Measurements from ENCODE around the gene ANKS1B.

ANKS1B gene

GRCh38 chr12:99479149-99479548 lies 505.6 kb downstream of the ANKS1B start:
- Mint-ChIP-seq H3K36me3 (ENCODE audit: low read depth) (no peaks in the 10 kb centered on the region), H3K4me1 (ENCODE audit: low read depth) (no peaks in the 10 kb centered on the region), H3K4me3 (no peak overlapping the region), H3K27me3 (no peaks in the 10 kb centered on the region), H3K9me3 (peaks cover 15% of the 10 kb centered on the region), H3K27ac (no peak overlapping the region)
- intact Hi-C loops (cut with micrococcal nuclease): no loop called here

- Mint-ChIP-seq H3K27me3 (no peaks in the 10 kb centered on the region), H3K36me3 (ENCODE audit: low read depth) (no peaks in the 10 kb centered on the region), H3K27ac (no peak overlapping the region), H3K4me1 (ENCODE audit: low read depth) (no peaks in the 10 kb centered on the region), H3K4me3 (no peak overlapping the region), H3K9me3 (peaks cover 5% of the 10 kb centered on the region)
- intact Hi-C loops (cut with micrococcal nuclease): no loop called here
These were observed 507.8 kb downstream of the ANKS1B start for GRCh38 chr12:99476956-99477355.

GRCh38 chr12:99455350-99456035 lies 529.2 kb downstream of the ANKS1B start:
- no peaks in the 10 kb centered on the region for H3K27me3 Mint-ChIP-seq
- intact Hi-C loops (cut with micrococcal nuclease): no loop called here
- peaks cover 43% of the 10 kb centered on the region for H3K9me3 Mint-ChIP-seq
- H3K36me3 Mint-ChIP-seq (ENCODE audit: low read depth): no peaks in the 10 kb centered on the region
- H3K27ac Mint-ChIP-seq: no peak overlapping the region
- no peak overlapping the region for H3K4me3 Mint-ChIP-seq
- H3K4me1 Mint-ChIP-seq (ENCODE audit: low read depth): no peaks in the 10 kb centered on the region

GRCh38 chr12:99454539-99455172 lies 530.1 kb downstream of the ANKS1B start:
- peaks cover 43% of the 10 kb centered on the region for H3K9me3 Mint-ChIP-seq
- no peak overlapping the region for H3K27ac Mint-ChIP-seq
- no peaks in the 10 kb centered on the region for H3K27me3 Mint-ChIP-seq
- intact Hi-C loops (cut with micrococcal nuclease): no loop called here
- H3K36me3 Mint-ChIP-seq (ENCODE audit: low read depth): no peaks in the 10 kb centered on the region
- no peak overlapping the region for H3K4me3 Mint-ChIP-seq
- H3K4me1 Mint-ChIP-seq (ENCODE audit: low read depth): no peaks in the 10 kb centered on the region

- intact Hi-C loops (cut with micrococcal nuclease): no loop called here
- Mint-ChIP-seq H3K9me3 (peaks cover 43% of the 10 kb centered on the region), H3K4me3 (no peak overlapping the region)
These were observed 530.7 kb downstream of the ANKS1B start for GRCh38 chr12:99453836-99454538.

GRCh38 chr12:99450036-99450630 lies 534.6 kb downstream of the ANKS1B start:
- H3K4me3 Mint-ChIP-seq: no peak overlapping the region
- H3K9me3 Mint-ChIP-seq: peaks cover 38% of the 10 kb centered on the region
- no peak overlapping the region for H3K27ac Mint-ChIP-seq
- intact Hi-C loops (cut with micrococcal nuclease): no loop called here
- H3K4me1 Mint-ChIP-seq (ENCODE audit: low read depth): no peaks in the 10 kb centered on the region
- no peaks in the 10 kb centered on the region for H3K27me3 Mint-ChIP-seq
- H3K36me3 Mint-ChIP-seq (ENCODE audit: low read depth): no peaks in the 10 kb centered on the region

More at GRCh38 chr12:99453836-99454538, 530.7 kb downstream of the ANKS1B start:
- no peak overlapping the region for H3K27ac Mint-ChIP-seq
- no peaks in the 10 kb centered on the region for H3K4me1 Mint-ChIP-seq (ENCODE audit: low read depth)
- no peaks in the 10 kb centered on the region for H3K36me3 Mint-ChIP-seq (ENCODE audit: low read depth)
- no peaks in the 10 kb centered on the region for H3K27me3 Mint-ChIP-seq

- Mint-ChIP-seq H3K27ac (no peak overlapping the region), H3K4me3 (no peak overlapping the region), H3K36me3 (ENCODE audit: low read depth) (no peaks in the 10 kb centered on the region), H3K9me3 (peaks cover 19% of the 10 kb centered on the region), H3K27me3 (no peaks in the 10 kb centered on the region), H3K4me1 (ENCODE audit: low read depth) (no peaks in the 10 kb centered on the region)
- intact Hi-C loops (cut with micrococcal nuclease): no loop called here
These were observed 539.8 kb downstream of the ANKS1B start for GRCh38 chr12:99444859-99445316.

- Mint-ChIP-seq H3K27ac (no peak overlapping the region), H3K36me3 (ENCODE audit: low read depth) (no peaks in the 10 kb centered on the region), H3K9me3 (peaks cover 11% of the 10 kb centered on the region), H3K27me3 (no peaks in the 10 kb centered on the region), H3K4me3 (no peak overlapping the region), H3K4me1 (ENCODE audit: low read depth) (no peaks in the 10 kb centered on the region)
- intact Hi-C loops (cut with micrococcal nuclease): no loop called here
These were observed 542.0 kb downstream of the ANKS1B start for GRCh38 chr12:99442758-99443157.

GRCh38 chr12:99439399-99439798 lies 545.3 kb downstream of the ANKS1B start:
- intact Hi-C loops (cut with micrococcal nuclease): no loop called here
- no peaks in the 10 kb centered on the region for H3K27me3 Mint-ChIP-seq
- no peaks in the 10 kb centered on the region for H3K36me3 Mint-ChIP-seq (ENCODE audit: low read depth)
- H3K4me1 Mint-ChIP-seq (ENCODE audit: low read depth): no peaks in the 10 kb centered on the region
- H3K27ac Mint-ChIP-seq: no peak overlapping the region
- peaks cover 9% of the 10 kb centered on the region for H3K9me3 Mint-ChIP-seq
- H3K4me3 Mint-ChIP-seq: no peak overlapping the region

- no peak overlapping the region for H3K4me3 Mint-ChIP-seq
- peaks cover 21% of the 10 kb centered on the region for H3K9me3 Mint-ChIP-seq
- H3K36me3 Mint-ChIP-seq (ENCODE audit: low read depth): no peaks in the 10 kb centered on the region
- H3K27ac Mint-ChIP-seq: no peak overlapping the region
- no peaks in the 10 kb centered on the region for H3K27me3 Mint-ChIP-seq
- H3K4me1 Mint-ChIP-seq (ENCODE audit: low read depth): no peaks in the 10 kb centered on the region
- intact Hi-C loops (cut with micrococcal nuclease): no loop called here
These were observed 548.2 kb downstream of the ANKS1B start for GRCh38 chr12:99436584-99436983.

- Mint-ChIP-seq H3K9me3 (peaks cover 21% of the 10 kb centered on the region), H3K36me3 (ENCODE audit: low read depth) (no peaks in the 10 kb centered on the region), H3K4me3 (no peak overlapping the region), H3K27me3 (no peaks in the 10 kb centered on the region), H3K4me1 (ENCODE audit: low read depth) (no peaks in the 10 kb centered on the region), H3K27ac (no peak overlapping the region)
- intact Hi-C loops (cut with micrococcal nuclease): no loop called here
These were observed 549.5 kb downstream of the ANKS1B start for GRCh38 chr12:99435095-99435791.

GRCh38 chr12:99433155-99433554 lies 551.6 kb downstream of the ANKS1B start:
- no peaks in the 10 kb centered on the region for H3K4me1 Mint-ChIP-seq (ENCODE audit: low read depth)
- H3K27me3 Mint-ChIP-seq: no peaks in the 10 kb centered on the region
- H3K9me3 Mint-ChIP-seq: peaks cover 21% of the 10 kb centered on the region
- no peak overlapping the region for H3K4me3 Mint-ChIP-seq
- intact Hi-C loops (cut with micrococcal nuclease): no loop called here
- H3K36me3 Mint-ChIP-seq (ENCODE audit: low read depth): no peaks in the 10 kb centered on the region
- no peak overlapping the region for H3K27ac Mint-ChIP-seq

- Mint-ChIP-seq H3K4me1 (ENCODE audit: low read depth) (no peaks in the 10 kb centered on the region), H3K27ac (no peak overlapping the region), H3K4me3 (no peak overlapping the region), H3K36me3 (ENCODE audit: low read depth) (no peaks in the 10 kb centered on the region), H3K9me3 (peaks cover 30% of the 10 kb centered on the region), H3K27me3 (no peaks in the 10 kb centered on the region)
- intact Hi-C loops (cut with micrococcal nuclease): no loop called here
These were observed 553.5 kb downstream of the ANKS1B start for GRCh38 chr12:99431203-99431602.

Measured in dendritic cell treated with granulocyte-macrophage colony-stimulating factor and Interleukin-4, amounts not matched to agents 40 ng/mL and 50 ng/mL, for 4 days (primary cell).